Measurements from ENCODE around the gene HSD11B1L. TPM values are rescaled to one million over a fixed set of nuclear protein-coding genes. Genes with fewer than 3 reads are reported as not detected.
"Not testable (repeated sequence)": the region's sequence is repeated elsewhere in the genome, so short reads cannot be mapped to it uniquely, and the experiment has no call there.

Gene HSD11B1L
- total RNA-seq, 1 experiment from 2014 or later = 6.0 TPM

GRCh38 chr19:5727453-5728050, 46.7 kb downstream of the HSD11B1L start:
- no peak overlapping the region for H3K4me2 ChIP-seq (ENCODE audit: low read length)
- H3K9me3 ChIP-seq (ENCODE audit: control insufficient read depth in 1 of 2, insufficient read depth in 1 of 2, low read depth in 1 of 2, low read length in 2 of 2) = no peaks in the 10 kb centered on the region; a peak in 1 of 4 replicates
- no peaks in the 10 kb centered on the region for H4K20me1 ChIP-seq (ENCODE audit: insufficient read depth)
- RAD21 ChIA-PET (ENCODE audit: low non-redundant PET in 1 of 2, low total read pairs in 2 of 2, uncharacterized antibody in 2 of 2, unreplicated experiment in 2 of 2) = no interaction called here
- POLR2A ChIA-PET = interaction anchor here (1.4 kb wide), 1 partner anchor 7 kb away, joined by 3 read pairs; the partner anchor contains the start of genes CATSPERD and LONP1
- H3K79me2 ChIP-seq (ENCODE audit: insufficient read depth, low read length) = no peaks in the 10 kb centered on the region
- ATAC-seq (no peak), DNase-seq (ENCODE audit: low read depth, low spot score) (no peak)
- H3K9me2 ChIP-seq (ENCODE audit: insufficient read depth) = no peaks in the 10 kb centered on the region
- no peak overlapping the region for H2AFZ ChIP-seq (ENCODE audit: low read depth, low read length, poor library complexity, severe bottlenecking)
- BruUV-seq (replicated peaks) = no TSS peak
- no peaks in the 10 kb centered on the region for H3K36me3 ChIP-seq (ENCODE audit: control insufficient read depth in 1 of 2, insufficient read depth in 2 of 2, low read length in 2 of 2)
- intact Hi-C loops (cut with micrococcal nuclease) = no loop called here
- no peak overlapping the region for H3K27ac ChIP-seq (ENCODE audit: low read depth, low read length)
- no peak overlapping the region for H3K4me3 ChIP-seq (replicated peaks in 1 of 2; ENCODE audit: low read depth in 1 of 2, low read length in 2 of 2)
- CTCF ChIA-PET = no interaction called here
- H3K9ac ChIP-seq (ENCODE audit: low read length) = no peak overlapping the region
- no peaks in the 10 kb centered on the region for H3K27me3 ChIP-seq (ENCODE audit: insufficient read depth, low read length)
- TF ChIP-seq ZNF274 (IDR thresholded peaks at IDR 0.05; ENCODE audit: low read depth, low read length) (no peak), SRF (IDR thresholded peaks at IDR 0.05; ENCODE audit: low read depth) (no peak), REST (IDR thresholded peaks at IDR 0.05; ENCODE audit: low read depth) (no peak), EGR1 (IDR thresholded peaks at IDR 0.05; ENCODE audit: low read depth) (no peak), POLR2A (IDR thresholded peaks at IDR 0.05; ENCODE audit: borderline replicate concordance, extremely low read depth, insufficient read depth, insufficient read length) (no peak), ZBTB33 (IDR thresholded peaks at IDR 0.05; ENCODE audit: extremely low read depth, insufficient replicate concordance, low read length) (no peak), CTCF (IDR thresholded peaks at IDR 0.05 in 2 of 3, conservative IDR thresholded peaks at IDR 0.05 in 1 of 3; ENCODE audit: borderline replicate concordance in 1 of 3, insufficient read depth in 1 of 3, low read depth in 2 of 3, low read length in 2 of 3) (no peak), EZH2phosphoT487 (IDR thresholded peaks at IDR 0.05; ENCODE audit: borderline replicate concordance) (no peak), EZH2 (IDR thresholded peaks at IDR 0.05) (no peak)
- no peaks in the 10 kb centered on the region for H3K4me1 ChIP-seq (ENCODE audit: control insufficient read depth in 1 of 2, insufficient read depth in 2 of 2, low read length in 2 of 2)

- H3K79me2 ChIP-seq (ENCODE audit: insufficient read depth, low read length); RAD21 ChIA-PET (ENCODE audit: low non-redundant PET in 1 of 2, low total read pairs in 2 of 2, uncharacterized antibody in 2 of 2, unreplicated experiment in 2 of 2); H3K9me3 ChIP-seq (ENCODE audit: control insufficient read depth in 1 of 2, insufficient read depth in 1 of 2, low read depth in 1 of 2, low read length in 2 of 2); H3K4me1 ChIP-seq (ENCODE audit: control insufficient read depth in 1 of 2, insufficient read depth in 2 of 2, low read length in 2 of 2); intact Hi-C loops (cut with micrococcal nuclease); H3K27ac ChIP-seq (ENCODE audit: low read depth, low read length); H3K4me3 ChIP-seq (replicated peaks in 1 of 2; ENCODE audit: low read depth in 1 of 2, low read length in 2 of 2); H3K9ac ChIP-seq (ENCODE audit: low read length); H3K4me2 ChIP-seq (ENCODE audit: low read length); H3K27me3 ChIP-seq (ENCODE audit: insufficient read depth, low read length); H2AFZ ChIP-seq (ENCODE audit: low read depth, low read length, poor library complexity, severe bottlenecking); BruUV-seq (replicated peaks); DNase-seq (ENCODE audit: low read depth, low spot score); H4K20me1 ChIP-seq (ENCODE audit: insufficient read depth); H3K9me2 ChIP-seq (ENCODE audit: insufficient read depth); ATAC-seq; H3K36me3 ChIP-seq (ENCODE audit: control insufficient read depth in 1 of 2, insufficient read depth in 2 of 2, low read length in 2 of 2): not testable (repeated sequence)
- CTCF ChIA-PET = interaction anchor here (1.1 kb wide), 1 partner anchor 12 kb away, joined by 3 read pairs; no protein-coding TSS in a partner anchor
- POLR2A ChIA-PET = interaction anchor here (0.8 to 1.8 kb wide), 2 partner anchors 13 to 44 kb away, joined by 3 to 5 read pairs; partner anchors contain the start of genes CATSPERD, LONP1 and RPL36
Observed at GRCh38 chr19:5733172-5733571, 52.3 kb downstream of the HSD11B1L start.
